ENCODE results near the gene STX4. TPM values are rescaled to one million over a fixed set of nuclear protein-coding genes. Genes with fewer than 3 reads are reported as not detected.
A peak's percentile ranks its signal among the peaks of the same experiment; 100 is the strongest.

STX4 gene
- total RNA-seq, 2 donors from 2014 or later, result 17.1 to 23.8 TPM

- DNase-seq (ENCODE audit: low spot score), result no peak
- TF ChIP-seq, protein P1, sequence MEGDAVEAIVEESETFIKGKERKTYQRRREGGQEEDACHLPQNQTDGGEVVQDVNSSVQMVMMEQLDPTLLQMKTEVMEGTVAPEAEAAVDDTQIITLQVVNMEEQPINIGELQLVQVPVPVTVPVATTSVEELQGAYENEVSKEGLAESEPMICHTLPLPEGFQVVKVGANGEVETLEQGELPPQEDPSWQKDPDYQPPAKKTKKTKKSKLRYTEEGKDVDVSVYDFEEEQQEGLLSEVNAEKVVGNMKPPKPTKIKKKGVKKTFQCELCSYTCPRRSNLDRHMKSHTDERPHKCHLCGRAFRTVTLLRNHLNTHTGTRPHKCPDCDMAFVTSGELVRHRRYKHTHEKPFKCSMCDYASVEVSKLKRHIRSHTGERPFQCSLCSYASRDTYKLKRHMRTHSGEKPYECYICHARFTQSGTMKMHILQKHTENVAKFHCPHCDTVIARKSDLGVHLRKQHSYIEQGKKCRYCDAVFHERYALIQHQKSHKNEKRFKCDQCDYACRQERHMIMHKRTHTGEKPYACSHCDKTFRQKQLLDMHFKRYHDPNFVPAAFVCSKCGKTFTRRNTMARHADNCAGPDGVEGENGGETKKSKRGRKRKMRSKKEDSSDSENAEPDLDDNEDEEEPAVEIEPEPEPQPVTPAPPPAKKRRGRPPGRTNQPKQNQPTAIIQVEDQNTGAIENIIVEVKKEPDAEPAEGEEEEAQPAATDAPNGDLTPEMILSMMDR (IDR thresholded peaks at IDR 0.05), result no peak
- Histone ChIP-seq H3K36me3 (no peaks in the 10 kb centered on the region), H3K9me3 (no peaks in the 10 kb centered on the region), H3K4me3 (no peak overlapping the region), H3K4me1 (peaks cover 0 to 10% of the 10 kb centered on the region in 2 donors), H3K27ac (no peak overlapping the region), H3K27me3 (no peaks in the 10 kb centered on the region)
These were observed 41.0 kb upstream of the STX4 start for GRCh38 chr16:30992276-30992780.

DNA sequence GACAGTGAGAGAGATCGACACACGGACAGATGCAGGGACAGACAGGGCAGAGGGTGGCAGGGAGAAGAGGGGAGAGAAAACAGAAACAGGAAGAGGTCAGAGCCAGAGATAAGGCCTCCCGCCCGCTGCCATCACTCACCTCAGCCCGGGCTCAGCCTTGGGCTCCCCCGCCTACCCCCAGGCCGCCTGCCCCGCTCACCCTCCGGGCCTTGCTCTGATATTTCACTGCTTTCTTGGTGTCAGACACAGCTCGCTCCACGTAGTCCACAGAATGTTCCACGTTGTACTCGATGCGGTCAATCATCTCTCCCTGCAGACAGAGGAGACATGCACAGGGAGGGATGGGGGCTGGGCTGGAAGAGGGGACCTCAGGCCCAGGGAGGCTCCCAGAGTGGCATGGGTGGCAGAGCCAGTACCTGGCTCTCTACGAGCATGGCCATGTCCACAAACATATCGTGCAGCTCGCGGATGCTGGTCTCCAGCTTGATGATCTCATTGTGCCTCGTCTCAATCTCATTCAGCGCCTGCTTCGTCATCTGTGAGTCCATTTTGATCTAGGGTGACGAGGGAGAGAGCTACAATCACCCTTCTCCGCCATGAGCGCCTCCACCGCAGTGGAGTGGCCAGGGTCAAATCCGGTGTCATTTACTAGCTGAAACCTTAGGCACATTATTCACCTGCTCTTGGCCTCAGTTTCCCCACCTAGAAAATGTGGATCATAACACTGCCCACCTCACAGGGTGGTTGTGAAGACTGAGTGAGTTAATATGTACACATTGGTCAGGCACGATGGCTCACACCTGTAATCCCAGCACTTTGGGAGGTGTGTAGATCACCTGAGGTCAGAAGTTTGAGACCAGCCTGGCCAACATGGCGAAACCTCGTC lies 40.2 kb upstream of the STX4 start:
- Histone ChIP-seq H3K9me3 (no peaks in the 10 kb centered on the region), H3K27me3 (no peaks in the 10 kb centered on the region), H3K36me3 (no peaks in the 10 kb centered on the region), H3K4me1 (peaks cover 0 to 18% of the 10 kb centered on the region in 2 donors), H3K27ac (no peak overlapping the region), H3K4me3 (no peak overlapping the region)
- TF ChIP-seq, protein P1 (IDR thresholded peaks at IDR 0.05), result no peak
- DNase-seq (ENCODE audit: low spot score), result no peak

DNA sequence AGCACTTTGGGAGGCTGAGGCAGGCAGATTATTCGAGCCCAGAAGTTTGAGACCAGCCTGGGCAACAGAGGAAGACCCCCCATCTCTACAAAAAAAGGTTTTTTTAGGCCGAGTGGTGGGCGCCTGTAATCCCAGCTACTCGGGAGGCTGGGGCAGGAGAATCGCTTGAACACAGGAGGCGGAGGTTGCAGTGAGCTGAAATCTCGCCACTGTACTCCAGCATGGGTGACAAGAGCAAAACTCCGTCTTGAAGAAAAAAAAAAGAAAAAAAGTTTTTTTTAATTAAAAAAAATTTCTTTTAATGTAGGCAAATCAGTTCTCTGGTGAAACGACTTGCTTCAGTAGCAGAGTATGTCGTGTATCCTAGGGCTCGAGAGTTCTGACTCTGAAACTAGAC lies 37.4 kb upstream of the STX4 start:
- Histone ChIP-seq H3K4me3 (no peak overlapping the region), H3K27me3 (no peaks in the 10 kb centered on the region), H3K36me3 (no peaks in the 10 kb centered on the region), H3K9me3 (no peaks in the 10 kb centered on the region), H3K27ac (peak overlapping the region in 1 of 2 donors; percentile 71), H3K4me1 (peaks cover 0 to 18% of the 10 kb centered on the region in 2 donors)
- no peak for DNase-seq (ENCODE audit: low spot score)
- TF ChIP-seq, protein P1 (IDR thresholded peaks at IDR 0.05), result no peak

- Histone ChIP-seq H3K4me1 (peaks cover 0 to 18% of the 10 kb centered on the region in 2 donors), H3K27me3 (no peaks in the 10 kb centered on the region), H3K27ac (peak overlapping the region; percentile 68 to 71), H3K4me3 (peak overlapping the region; percentile 48 to 58), H3K36me3 (no peaks in the 10 kb centered on the region), H3K9me3 (no peaks in the 10 kb centered on the region)
- no peak for DNase-seq (ENCODE audit: low spot score)
- TF ChIP-seq, protein P1 (IDR thresholded peaks at IDR 0.05), result no peak
These were observed 36.9 kb upstream of the STX4 start for GRCh38 chr16:30996324-30996984.

DNA sequence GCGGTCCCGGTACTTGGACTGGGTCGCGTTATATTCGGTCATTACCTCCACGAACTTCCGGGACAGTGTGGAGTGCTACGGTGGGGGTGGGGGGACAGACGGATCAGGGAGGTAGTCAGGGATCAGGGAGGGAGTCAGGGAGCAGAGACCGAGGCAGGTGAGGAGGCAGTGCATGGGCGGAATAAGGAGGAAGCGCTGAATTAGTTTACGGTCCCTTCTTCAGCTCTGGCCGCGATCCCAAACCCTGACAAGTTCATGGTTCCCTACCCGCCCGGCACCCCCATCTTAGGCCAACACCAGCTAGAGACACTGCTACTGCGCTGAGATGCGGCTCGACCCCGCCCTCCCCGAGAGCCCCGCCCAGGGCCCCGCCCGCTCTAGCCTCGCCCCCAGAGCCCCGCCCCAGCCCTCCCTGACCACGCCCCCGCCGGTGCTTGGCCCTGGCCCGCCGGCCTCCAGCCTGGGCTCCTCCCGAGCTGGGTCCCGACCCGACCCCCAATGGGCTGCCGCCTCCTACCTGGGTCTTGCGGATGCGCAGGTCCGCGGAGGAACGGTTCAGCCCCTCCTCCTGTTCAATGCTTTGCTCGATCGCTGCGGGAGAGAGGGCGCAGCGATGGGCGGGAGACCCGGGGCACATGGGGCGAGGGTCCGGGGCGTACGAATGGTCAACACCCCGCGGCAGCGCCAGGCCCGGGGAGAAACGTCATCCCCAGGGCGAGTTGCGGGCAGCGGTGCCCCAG lies 36.2 kb upstream of the STX4 start:
- H3K27me3 ChIP-seq, result no peaks in the 10 kb centered on the region

More for the DNA sequence above, 36.2 kb upstream of the STX4 start:
- H3K36me3 ChIP-seq, result no peaks in the 10 kb centered on the region
- TF ChIP-seq, protein P1 (IDR thresholded peaks at IDR 0.05), result no peak
- no peaks in the 10 kb centered on the region for H3K9me3 ChIP-seq
- DNase-seq (ENCODE audit: low spot score), result peak; percentile 78
- peak overlapping the region; percentile 68 to 71 for H3K27ac ChIP-seq
- peak overlapping the region; percentile 48 to 58 for H3K4me3 ChIP-seq
- H3K4me1 ChIP-seq, result peaks cover 0 to 23% of the 10 kb centered on the region in 2 donors

Measured in right atrium auricular region (tissue), 2 donors.